K562 (cell line): Measurements from ENCODE around the gene BNC2. TPM values are rescaled to one million over a fixed set of nuclear protein-coding genes. Genes with fewer than 3 reads are reported as not detected.

Experiments
- ATAC-seq: fragments of 200-7000 bp; cut with Tn5 transposase; 3 replicates; pipeline ENCODE4 v1.9.1; 2020; ENCODE audit warnings: moderate library complexity
- BruUV-seq: library from RNA; stranded (reverse); fragments of 400-500 nt; replicated peaks from 2 replicates; lab custom pipeline; 2021; lab: Mats Ljungman, UMichigan
- CTCF ChIA-PET: fragments of 300-600 bp; formaldehyde crosslinking; extraction: SDS; loops from one replicate; lab custom pipeline; 2021; ENCODE audit warnings: low intra/inter-chr PET ratio; lab: Yijun Ruan, JAX
- POLR2A ChIA-PET: fragments of 300-600, 350-650 bp; sonication (Branson Sonifier 250); formaldehyde crosslinking; extraction: SDS; loops from one replicate; lab custom pipeline; 2021; ENCODE audit warnings: antibody characterized with exemption, inconsistent platforms; lab: Yijun Ruan, JAX
- DNase-seq, 4 experiments: peaks; one replicate each; pipeline versions ENCODE4 v3.0.0 to v3.0.0-alpha.2; 2011 to 2018; ENCODE audit warnings: low spot score in 3 of 4, mixed read lengths in 3 of 4; ENCODE audit errors: extremely low read depth in 1 of 4
- FAIRE-seq: peaks from 2 replicates; lab custom pipeline; 2011; peaks lifted over from hg19 to GRCh38; lab: Jason Lieb, UNC
- H2AFZ ChIP-seq: 2 replicates; pipeline ENCODE4 v1.6.0; 2011; ENCODE audit warnings: low read depth, low read length, control low read depth, inconsistent platforms
- H3K27ac ChIP-seq: fragments of 200-600 bp; 3 replicates; pipeline ENCODE4 v1.8.0; 2011; ENCODE audit warnings: low read depth, mild to moderate bottlenecking, control low read depth, inconsistent platforms, low read length, moderate library complexity, mixed read lengths; ENCODE audit errors: extremely low read depth
- H3K27me3 ChIP-seq, 2 experiments: fragments of 300-600 bp in 1 of 2; 2 replicates in 1 of 2; 3 replicates in 1 of 2; pipeline versions ENCODE4 v1.6.0 to v1.8.0; 2011; ENCODE audit warnings: inconsistent platforms in 2 of 2, low read length in 2 of 2, mild to moderate bottlenecking in 1 of 2, mixed read lengths in 1 of 2, moderate library complexity in 1 of 2; ENCODE audit not compliant: control insufficient read depth in 2 of 2, insufficient read depth in 2 of 2
- H3K36me3 ChIP-seq: fragments of 300-600 bp; 3 replicates; pipeline ENCODE4 v1.8.0; 2011; ENCODE audit warnings: mild to moderate bottlenecking, low read length, inconsistent platforms; ENCODE audit not compliant: control insufficient read depth, insufficient read depth
- H3K4me1 ChIP-seq, 2 experiments: fragments of 200-600 bp in 1 of 2; replicated peaks in 1 of 2; 2 replicates in 1 of 2; 3 replicates in 1 of 2; pipeline versions ENCODE4 v1.5.1 to v1.8.0; 2011; ENCODE audit warnings: inconsistent platforms in 2 of 2, low read length in 2 of 2, mild to moderate bottlenecking in 1 of 2, mixed read lengths in 1 of 2, moderate library complexity in 1 of 2; ENCODE audit not compliant: control insufficient read depth in 2 of 2, insufficient read depth in 2 of 2
- H3K4me2 ChIP-seq: 2 replicates; pipeline ENCODE4 v1.6.1; 2011; ENCODE audit warnings: low read length, control low read depth, inconsistent platforms, mixed read lengths; ENCODE audit not compliant: insufficient read depth
- H3K4me3 ChIP-seq: fragments of 200-600 bp; sonication (generic), shearing (Covaris generic); 2 replicates; pipeline ENCODE4 v1.5.1; 2016; ENCODE audit warnings: control low read depth, inconsistent platforms
- H3K79me2 ChIP-seq: fragments of 200-600 bp; 3 replicates; pipeline ENCODE4 v1.8.0; 2011; ENCODE audit warnings: low read length, inconsistent platforms; ENCODE audit not compliant: control insufficient read depth, insufficient read depth
- H3K9ac ChIP-seq, 2 experiments: 2 replicates each; pipeline versions ENCODE4 v1.6.0 to v1.6.1; 2011; ENCODE audit warnings: low read depth in 2 of 2, low read length in 2 of 2, control low read depth in 1 of 2, inconsistent platforms in 1 of 2, mild to moderate bottlenecking in 1 of 2, mixed read lengths in 1 of 2; ENCODE audit not compliant: insufficient read depth in 1 of 2
- H3K9me1 ChIP-seq: one replicate; pipeline ENCODE4 v1.6.0; 2011; ENCODE audit warnings: inconsistent platforms, mild to moderate bottlenecking, low read length, moderate library complexity; ENCODE audit not compliant: control insufficient read depth, insufficient read depth
- H3K9me3 ChIP-seq: replicated peaks from 2 replicates; pipeline ENCODE4 v1.5.1; 2011; ENCODE audit warnings: low read depth, low read length, inconsistent platforms; ENCODE audit not compliant: control insufficient read depth, insufficient read depth
- H4K20me1 ChIP-seq: replicated peaks from 2 replicates; pipeline ENCODE4 v1.6.1; 2011; ENCODE audit warnings: low read length, inconsistent platforms, mixed read lengths; ENCODE audit not compliant: control insufficient read depth, insufficient read depth
- CBFB ChIP-seq: sonication (generic); formaldehyde crosslinking; IDR thresholded peaks from 2 replicates; pipeline ENCODE4 v1.4.0; 2020; ENCODE audit warnings: mild to moderate bottlenecking, missing genetic modification reagents
- DDX20 ChIP-seq: fragments of 450-650 bp; IDR thresholded peaks from 2 replicates; pipeline ENCODE4 v1.6.1; 2016; ENCODE audit warnings: missing genetic modification characterization, low read depth, mild to moderate bottlenecking, missing compliant biosample characterization, moderate library complexity
- JUNB ChIP-seq: fragments of 450-650 bp; formaldehyde crosslinking; conservative IDR thresholded peaks from 2 replicates; pipeline ENCODE4 v1.4.0; 2020; ENCODE audit warnings: mild to moderate bottlenecking
- KLF1 ChIP-seq: fragments of 450-650 bp; IDR thresholded peaks from 2 replicates; pipeline ENCODE4 v1.6.1; 2016; ENCODE audit warnings: missing genetic modification characterization, missing compliant biosample characterization
- NCOA1 ChIP-seq: fragments of 450-650 bp; IDR thresholded peaks from 2 replicates; pipeline ENCODE4 v1.6.1; 2016; ENCODE audit warnings: low read depth
- NEUROD1 ChIP-seq: fragments of 150-350 bp; IDR thresholded peaks from 2 replicates; pipeline ENCODE4 v1.6.1; 2014; ENCODE audit warnings: borderline replicate concordance, low read length, low read depth; ENCODE audit not compliant: partially characterized antibody
- RHOXF2B ChIP-seq: fragments of 250-450 bp; sonication (Bioruptor Pico); conservative IDR thresholded peaks from 2 replicates; pipeline ENCODE4 v1.5.1; 2021
- SAFB ChIP-seq: fragments of 200-400 bp; formaldehyde crosslinking; IDR thresholded peaks from 2 replicates; pipeline ENCODE4 v1.6.1; 2017; ENCODE audit warnings: low read depth, low read length, borderline replicate concordance
- TEAD1 ChIP-seq, 2 experiments: fragments of 450-650 bp in 1 of 2; sonication (generic) in 1 of 2; formaldehyde crosslinking; IDR thresholded peaks; 2 replicates each; pipeline versions ENCODE4 v1.4.0 to v1.8.0; 2020 to 2022; ENCODE audit warnings: mild to moderate bottlenecking in 2 of 2, missing genetic modification reagents in 1 of 2
- THRAP3 ChIP-seq: fragments of 450-650 bp; IDR thresholded peaks from 2 replicates; pipeline ENCODE4 v1.6.1; 2016; ENCODE audit warnings: mild to moderate bottlenecking, inconsistent platforms, borderline replicate concordance
- TRIM24 ChIP-seq, 2 experiments: fragments of 450-650 bp; IDR thresholded peaks; 2 replicates each; pipeline ENCODE4 v1.6.1; 2016
- ZNF143 ChIP-seq: sonication (generic); formaldehyde crosslinking; IDR thresholded peaks from 2 replicates; pipeline ENCODE4 v1.9.0; 2022; ENCODE audit warnings: mild to moderate bottlenecking, missing genetic modification reagents
- ZNF696 ChIP-seq: fragments of 250-450 bp; sonication (Bioruptor Pico); conservative IDR thresholded peaks from 2 replicates; pipeline ENCODE4 v1.4.0; 2020; ENCODE audit warnings: mild to moderate bottlenecking, moderate library complexity
- ZNF79 ChIP-seq: fragments of 250-450 bp; sonication (Bioruptor Pico); IDR thresholded peaks from 2 replicates; pipeline ENCODE4 v1.4.0; 2020; ENCODE audit warnings: low read depth, mild to moderate bottlenecking, moderate library complexity
- WGBS: fragments of 100-300 bp; shearing (Covaris generic); methylation state at CpG from one replicate; pipeline ENCODE4 v1.1.6; 2016; ENCODE audit warnings: low coverage, mixed read lengths; ENCODE audit not compliant: insufficient coverage; ENCODE audit errors: missing lambda C conversion rate; 5-methylcytosine and 5-hydroxymethylcytosine counted together
- in situ Hi-C: fragments of 300-500 bp; cut with MboI; formaldehyde crosslinking; loops from 4 replicates; pipeline ENCODE4 v1.15.0; 2018; ENCODE audit warnings: inconsistent platforms, mixed read lengths
- intact Hi-C: fragments of 100-400 bp; cut with micrococcal nuclease; formaldehyde crosslinking; loops from 2 replicates; pipeline ENCODE4 v1.14.2; 2022
- polyA plus RNA-seq, 8 experiments: library from polyadenylated mRNA; depleted of rRNA in 4 of 8; stranded (reverse) in 5 of 8; unstranded in 3 of 8; fragments of >200 nt; fragmentation: Nextera tagmentation in 2 of 8; fragmentation: Illumina TruSeq in 1 of 8; extraction: Ambion mirVana in 2 of 8; extraction: Trizol in 1 of 8; gene quantifications; 2 replicates each; pipeline versions ENCODE4 v1.2.1 to v1.2.3, GENCODE V29; 2011 to 2014; ENCODE audit warnings: inconsistent platforms in 1 of 8, missing spikeins in 1 of 8
- total RNA-seq, 7 experiments: library from RNA; depleted of rRNA in 6 of 7; stranded (reverse); fragments of >200 nt in 6 of 7; fragmentation: Illumina TruSeq in 2 of 7; extraction: Trizol in 2 of 7; gene quantifications; 2 replicates each; pipeline versions ENCODE4 v1.2.1 to v1.2.3, GENCODE V29; 2011 to 2021; ENCODE audit warnings: low replicate concordance in 1 of 7
- TF ChIP-seq, protein P1 (sequence below): fragments of 250-450 bp; sonication (Bioruptor Pico); IDR thresholded peaks from 2 replicates; pipeline ENCODE4 v1.8.0; 2022; ENCODE audit warnings: moderate library complexity, mild to moderate bottlenecking, inconsistent platforms
- TF ChIP-seq, protein P2 (sequence below): fragments of 450-650 bp; IDR thresholded peaks from 2 replicates; pipeline ENCODE4 v1.6.1; 2017; ENCODE audit warnings: mild to moderate bottlenecking, moderate library complexity
- TF ChIP-seq, protein P3 (sequence below): fragments of 450-650 bp; formaldehyde crosslinking; IDR thresholded peaks from 2 replicates; pipeline ENCODE4 v1.4.0; 2022; ENCODE audit warnings: mild to moderate bottlenecking, moderate library complexity
- TF ChIP-seq, protein P4 (sequence below), 2 experiments: fragments of 150-350 bp in 1 of 2; IDR thresholded peaks; 2 replicates each; pipeline ENCODE4 v1.6.1; 2012 to 2016; ENCODE audit warnings: low read depth in 2 of 2, low read length in 2 of 2, mild to moderate bottlenecking in 1 of 2, moderate library complexity in 1 of 2

Gene BNC2
- total and polyA plus RNA-seq, 9 of the 15 experiments (the other 6 are each of a cell fraction or from before 2014, with no cell fraction given) = not detected

DNA sequence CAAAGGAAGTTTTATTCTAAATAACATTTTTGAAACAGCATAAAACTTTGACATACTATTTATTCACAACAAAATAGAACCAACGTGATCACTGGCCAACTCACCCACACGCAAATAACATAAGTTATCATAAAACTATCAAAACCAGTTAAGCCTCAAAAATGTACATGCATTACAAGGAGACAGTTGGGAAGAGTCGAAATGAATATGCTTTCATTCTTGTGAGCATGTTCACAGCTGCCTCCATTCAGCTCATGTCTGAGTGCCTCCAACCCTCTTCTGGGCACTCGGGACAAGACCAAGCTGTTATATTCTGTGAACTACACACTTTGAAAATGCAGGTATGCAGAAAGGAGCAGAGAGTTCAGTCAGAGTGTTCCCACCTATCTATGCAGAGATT, 284.9 kb downstream of the BNC2 start:
- ATAC-seq = no peak
- Histone ChIP-seq H3K4me2 (no peak overlapping the region), H3K27ac (no peak overlapping the region), H4K20me1 (no peaks in the 10 kb centered on the region), H3K79me2 (no peaks in the 10 kb centered on the region), H3K4me3 (no peak overlapping the region), H2AFZ (no peak overlapping the region), H3K27me3 (no peaks in the 10 kb centered on the region), H3K4me1 (no peaks in the 10 kb centered on the region), H3K36me3 (no peaks in the 10 kb centered on the region), H3K9me3 (no peaks in the 10 kb centered on the region), H3K9ac (no peak overlapping the region), H3K9me1 (no peaks in the 10 kb centered on the region)
- FAIRE-seq = no peak
- intact Hi-C loops = no loop called here
- TF ChIP-seq ZNF696 (no peak), NCOA1 (no peak), ZNF143 (no peak), DDX20 (tag) (no peak), TRIM24 (IDR thresholded peaks at IDR 0.05) (no peak), SAFB (no peak), TEAD1 (CRISPR knock-in tag; IDR thresholded peaks at IDR 0.05) (no peak), JUNB (no peak), ZNF79 (CRISPR knock-in tag) (no peak), NEUROD1 (no peak), CBFB (no peak), KLF1 (no peak), THRAP3 (no peak), RHOXF2B (CRISPR knock-in tag) (no peak)
- TF ChIP-seq, protein P1, sequence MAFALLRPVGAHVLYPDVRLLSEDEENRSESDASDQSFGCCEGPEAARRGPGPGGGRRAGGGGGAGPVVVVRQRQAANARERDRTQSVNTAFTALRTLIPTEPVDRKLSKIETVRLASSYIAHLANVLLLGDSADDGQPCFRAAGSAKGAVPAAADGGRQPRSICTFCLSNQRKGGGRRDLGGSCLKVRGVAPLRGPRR (CRISPR knock-in tag) = no peak
- TF ChIP-seq, protein P2, sequence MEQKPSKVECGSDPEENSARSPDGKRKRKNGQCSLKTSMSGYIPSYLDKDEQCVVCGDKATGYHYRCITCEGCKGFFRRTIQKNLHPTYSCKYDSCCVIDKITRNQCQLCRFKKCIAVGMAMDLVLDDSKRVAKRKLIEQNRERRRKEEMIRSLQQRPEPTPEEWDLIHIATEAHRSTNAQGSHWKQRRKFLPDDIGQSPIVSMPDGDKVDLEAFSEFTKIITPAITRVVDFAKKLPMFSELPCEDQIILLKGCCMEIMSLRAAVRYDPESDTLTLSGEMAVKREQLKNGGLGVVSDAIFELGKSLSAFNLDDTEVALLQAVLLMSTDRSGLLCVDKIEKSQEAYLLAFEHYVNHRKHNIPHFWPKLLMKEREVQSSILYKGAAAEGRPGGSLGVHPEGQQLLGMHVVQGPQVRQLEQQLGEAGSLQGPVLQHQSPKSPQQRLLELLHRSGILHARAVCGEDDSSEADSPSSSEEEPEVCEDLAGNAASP = no peak
- TF ChIP-seq, protein P3, sequence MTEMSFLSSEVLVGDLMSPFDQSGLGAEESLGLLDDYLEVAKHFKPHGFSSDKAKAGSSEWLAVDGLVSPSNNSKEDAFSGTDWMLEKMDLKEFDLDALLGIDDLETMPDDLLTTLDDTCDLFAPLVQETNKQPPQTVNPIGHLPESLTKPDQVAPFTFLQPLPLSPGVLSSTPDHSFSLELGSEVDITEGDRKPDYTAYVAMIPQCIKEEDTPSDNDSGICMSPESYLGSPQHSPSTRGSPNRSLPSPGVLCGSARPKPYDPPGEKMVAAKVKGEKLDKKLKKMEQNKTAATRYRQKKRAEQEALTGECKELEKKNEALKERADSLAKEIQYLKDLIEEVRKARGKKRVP (CRISPR knock-in tag) = no peak
- TF ChIP-seq, protein P4, sequence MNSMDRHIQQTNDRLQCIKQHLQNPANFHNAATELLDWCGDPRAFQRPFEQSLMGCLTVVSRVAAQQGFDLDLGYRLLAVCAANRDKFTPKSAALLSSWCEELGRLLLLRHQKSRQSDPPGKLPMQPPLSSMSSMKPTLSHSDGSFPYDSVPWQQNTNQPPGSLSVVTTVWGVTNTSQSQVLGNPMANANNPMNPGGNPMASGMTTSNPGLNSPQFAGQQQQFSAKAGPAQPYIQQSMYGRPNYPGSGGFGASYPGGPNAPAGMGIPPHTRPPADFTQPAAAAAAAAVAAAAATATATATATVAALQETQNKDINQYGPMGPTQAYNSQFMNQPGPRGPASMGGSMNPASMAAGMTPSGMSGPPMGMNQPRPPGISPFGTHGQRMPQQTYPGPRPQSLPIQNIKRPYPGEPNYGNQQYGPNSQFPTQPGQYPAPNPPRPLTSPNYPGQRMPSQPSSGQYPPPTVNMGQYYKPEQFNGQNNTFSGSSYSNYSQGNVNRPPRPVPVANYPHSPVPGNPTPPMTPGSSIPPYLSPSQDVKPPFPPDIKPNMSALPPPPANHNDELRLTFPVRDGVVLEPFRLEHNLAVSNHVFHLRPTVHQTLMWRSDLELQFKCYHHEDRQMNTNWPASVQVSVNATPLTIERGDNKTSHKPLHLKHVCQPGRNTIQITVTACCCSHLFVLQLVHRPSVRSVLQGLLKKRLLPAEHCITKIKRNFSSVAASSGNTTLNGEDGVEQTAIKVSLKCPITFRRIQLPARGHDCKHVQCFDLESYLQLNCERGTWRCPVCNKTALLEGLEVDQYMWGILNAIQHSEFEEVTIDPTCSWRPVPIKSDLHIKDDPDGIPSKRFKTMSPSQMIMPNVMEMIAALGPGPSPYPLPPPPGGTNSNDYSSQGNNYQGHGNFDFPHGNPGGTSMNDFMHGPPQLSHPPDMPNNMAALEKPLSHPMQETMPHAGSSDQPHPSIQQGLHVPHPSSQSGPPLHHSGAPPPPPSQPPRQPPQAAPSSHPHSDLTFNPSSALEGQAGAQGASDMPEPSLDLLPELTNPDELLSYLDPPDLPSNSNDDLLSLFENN (IDR thresholded peaks at IDR 0.05; ENCODE audit: low read depth in 2 of 2, low read length in 2 of 2) = no peak
- no peak for DNase-seq
- POLR2A ChIA-PET = no interaction called here
- CTCF ChIA-PET = no interaction called here
- WGBS = 3% methylated on average over 4 of the region's 4 CpGs
- in situ Hi-C loops = no loop called here
- no TSS peak for BruUV-seq
